Measurements from ENCODE around the gene SHQ1.
"Not testable (repeated sequence)": the region's sequence is repeated elsewhere in the genome, so short reads cannot be mapped to it uniquely, and the experiment has no call there.

SHQ1 gene

GRCh38 chr3:72733676-72734075, 114.6 kb downstream of the SHQ1 start:
- H3K4me3 ChIP-seq (ENCODE audit: low read depth, low read length), result no peak overlapping the region
- no peak for DNase-seq (ENCODE audit: low read depth)
- no peak for TF ChIP-seq CTCF (IDR thresholded peaks at IDR 0.05; ENCODE audit: low read depth, low read length, missing control alignments)

GRCh38 chr3:72732666-72733345, 115.4 kb downstream of the SHQ1 start:
- not testable (repeated sequence) for H3K4me3 ChIP-seq (ENCODE audit: low read depth, low read length)

GRCh38 chr3:72728958-72729467, 119.2 kb downstream of the SHQ1 start:
- no peak for DNase-seq (ENCODE audit: low read depth)
- no peak for TF ChIP-seq CTCF (IDR thresholded peaks at IDR 0.05; ENCODE audit: low read depth, low read length, missing control alignments)
- no peak overlapping the region for H3K4me3 ChIP-seq (ENCODE audit: low read depth, low read length)

More at GRCh38 chr3:72732666-72733345, 115.4 kb downstream of the SHQ1 start:
- DNase-seq (ENCODE audit: low read depth), result not testable (repeated sequence)

GRCh38 chr3:72728329-72728889, 119.8 kb downstream of the SHQ1 start:
- no peak for DNase-seq (ENCODE audit: low read depth)
- TF ChIP-seq CTCF (IDR thresholded peaks at IDR 0.05; ENCODE audit: low read depth, low read length, missing control alignments), result no peak
- H3K4me3 ChIP-seq (ENCODE audit: low read depth, low read length), result no peak overlapping the region

GRCh38 chr3:72727726-72728125, 120.5 kb downstream of the SHQ1 start:
- DNase-seq (ENCODE audit: low read depth), result no peak
- TF ChIP-seq CTCF (IDR thresholded peaks at IDR 0.05; ENCODE audit: low read depth, low read length, missing control alignments), result no peak
- H3K4me3 ChIP-seq (ENCODE audit: low read depth, low read length), result no peak overlapping the region

GRCh38 chr3:72727172-72727571, 121.1 kb downstream of the SHQ1 start:
- no peak for DNase-seq (ENCODE audit: low read depth)
- no peak for TF ChIP-seq CTCF (IDR thresholded peaks at IDR 0.05; ENCODE audit: low read depth, low read length, missing control alignments)
- no peak overlapping the region for H3K4me3 ChIP-seq (ENCODE audit: low read depth, low read length)

- no peak overlapping the region for H3K4me3 ChIP-seq (ENCODE audit: low read depth, low read length)
- no peak for DNase-seq (ENCODE audit: low read depth)
- TF ChIP-seq CTCF (IDR thresholded peaks at IDR 0.05; ENCODE audit: low read depth, low read length, missing control alignments), result no peak
These were observed 123.0 kb downstream of the SHQ1 start for GRCh38 chr3:72725229-72725628.
